ENCODE measurements around the gene TMSB15C. TPM values are rescaled to one million over a fixed set of nuclear protein-coding genes. Genes with fewer than 3 reads are reported as not detected.

The TMSB15C gene
- total and polyA plus RNA-seq, 2 donors (not counting 3 experiments of a cell fraction or from before 2014, with no cell fraction given), result 3.1 to 7.0 TPM

DNA sequence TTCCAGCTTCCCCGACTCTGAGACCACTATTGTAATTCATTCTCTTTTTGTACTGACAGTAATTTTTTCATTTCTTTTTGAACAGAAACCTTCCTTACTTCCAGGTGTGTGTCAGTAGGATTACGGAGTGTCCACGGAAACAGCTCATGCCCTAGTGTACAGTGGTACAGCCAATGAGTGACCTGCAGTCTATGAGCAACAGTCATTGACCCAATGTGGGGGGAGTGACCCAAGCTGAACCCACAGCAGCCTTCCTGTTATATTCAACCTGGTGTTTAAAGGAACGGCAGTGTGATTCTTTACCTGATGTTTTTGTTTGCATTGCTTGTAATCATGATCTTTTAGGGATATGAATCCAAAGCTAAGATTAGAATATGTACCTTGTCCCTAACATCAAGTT, 35.0 kb downstream of the TMSB15C start:
- CTCF ChIA-PET, result no interaction called here
- POLR2A ChIA-PET, result no interaction called here

More for the DNA sequence above, 35.0 kb downstream of the TMSB15C start:
- H3K9ac ChIP-seq (replicated peaks; ENCODE audit: extremely low read depth, insufficient read depth, low read length), result no peak overlapping the region
- H3K9me1 ChIP-seq (replicated peaks; ENCODE audit: control insufficient read depth, extremely low read depth, insufficient read depth, low read length), result no peaks in the 10 kb centered on the region
- no peaks in the 10 kb centered on the region for H3K9me3 ChIP-seq (replicated peaks; ENCODE audit: control insufficient read depth, insufficient read depth, low read length)
- no peaks in the 10 kb centered on the region for H3K79me2 ChIP-seq (ENCODE audit: control insufficient read depth, insufficient read depth, low read length)
- H3K36me3 ChIP-seq (ENCODE audit: control insufficient read depth in 2 of 2, extremely low read depth in 1 of 2, insufficient read depth in 2 of 2, low read length in 2 of 2), result no peaks in the 10 kb centered on the region
- BruUV-seq (replicated peaks), result no TSS peak
- FAIRE-seq, result no peak
- no peaks in the 10 kb centered on the region for H3K4me1 ChIP-seq (ENCODE audit: control insufficient read depth, extremely low read depth, insufficient read depth, low read length)
- H2AFZ ChIP-seq (ENCODE audit: low read depth, low read length), result no peak overlapping the region
- no peak overlapping the region for H3K4me2 ChIP-seq (ENCODE audit: insufficient read depth, low read length)
- no peak overlapping the region for H3K4me3 ChIP-seq (replicated peaks in 1 of 3; ENCODE audit: insufficient read depth in 1 of 3, low read depth in 1 of 3, low read length in 3 of 3)
- H4K20me1 ChIP-seq (replicated peaks; ENCODE audit: control insufficient read depth, extremely low read depth, insufficient read depth, low read length), result no peaks in the 10 kb centered on the region
- intact Hi-C loops (cut with micrococcal nuclease), result no loop called here
- TF ChIP-seq FOS (IDR thresholded peaks at IDR 0.05; ENCODE audit: borderline replicate concordance, insufficient read depth, low read length), result no peak
- no peak for TF ChIP-seq JUN (IDR thresholded peaks at IDR 0.05; ENCODE audit: borderline replicate concordance, insufficient read depth, insufficient read length, low read depth)
- TF ChIP-seq MYC (IDR thresholded peaks at IDR 0.05; ENCODE audit: low read depth, low read length), result no peak
- TF ChIP-seq, protein P1, sequence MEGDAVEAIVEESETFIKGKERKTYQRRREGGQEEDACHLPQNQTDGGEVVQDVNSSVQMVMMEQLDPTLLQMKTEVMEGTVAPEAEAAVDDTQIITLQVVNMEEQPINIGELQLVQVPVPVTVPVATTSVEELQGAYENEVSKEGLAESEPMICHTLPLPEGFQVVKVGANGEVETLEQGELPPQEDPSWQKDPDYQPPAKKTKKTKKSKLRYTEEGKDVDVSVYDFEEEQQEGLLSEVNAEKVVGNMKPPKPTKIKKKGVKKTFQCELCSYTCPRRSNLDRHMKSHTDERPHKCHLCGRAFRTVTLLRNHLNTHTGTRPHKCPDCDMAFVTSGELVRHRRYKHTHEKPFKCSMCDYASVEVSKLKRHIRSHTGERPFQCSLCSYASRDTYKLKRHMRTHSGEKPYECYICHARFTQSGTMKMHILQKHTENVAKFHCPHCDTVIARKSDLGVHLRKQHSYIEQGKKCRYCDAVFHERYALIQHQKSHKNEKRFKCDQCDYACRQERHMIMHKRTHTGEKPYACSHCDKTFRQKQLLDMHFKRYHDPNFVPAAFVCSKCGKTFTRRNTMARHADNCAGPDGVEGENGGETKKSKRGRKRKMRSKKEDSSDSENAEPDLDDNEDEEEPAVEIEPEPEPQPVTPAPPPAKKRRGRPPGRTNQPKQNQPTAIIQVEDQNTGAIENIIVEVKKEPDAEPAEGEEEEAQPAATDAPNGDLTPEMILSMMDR (IDR thresholded peaks at IDR 0.05; ENCODE audit: extremely low read depth in 1 of 2, insufficient read depth in 1 of 2, low read depth in 1 of 2, low read length in 2 of 2), result no peak
- no peak for TF ChIP-seq POLR2AphosphoS5 (IDR thresholded peaks at IDR 0.05; ENCODE audit: insufficient read depth, low read depth, low read length)
- TF ChIP-seq, protein P2, sequence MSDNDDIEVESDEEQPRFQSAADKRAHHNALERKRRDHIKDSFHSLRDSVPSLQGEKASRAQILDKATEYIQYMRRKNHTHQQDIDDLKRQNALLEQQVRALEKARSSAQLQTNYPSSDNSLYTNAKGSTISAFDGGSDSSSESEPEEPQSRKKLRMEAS (IDR thresholded peaks at IDR 0.05; ENCODE audit: insufficient read depth, insufficient read length), result no peak
- TF ChIP-seq POLR2A (IDR thresholded peaks at IDR 0.05; ENCODE audit: low read depth, low read length), result no peak
- TF ChIP-seq EZH2 (IDR thresholded peaks at IDR 0.05; ENCODE audit: borderline replicate concordance, low read depth, low read length, severe bottlenecking), result no peak
- TF ChIP-seq GATA2 (IDR thresholded peaks at IDR 0.05; ENCODE audit: insufficient read depth, insufficient read length, low read depth, low read length), result no peak
- no peak for DNase-seq (ENCODE audit: low read depth, low spot score)
- H3K27me3 ChIP-seq (ENCODE audit: control insufficient read depth in 2 of 2, insufficient read depth in 2 of 2, low read length in 2 of 2), result no peaks in the 10 kb centered on the region
- H3K27ac ChIP-seq (ENCODE audit: insufficient read depth, low read depth, low read length), result no peak overlapping the region
- dilution Hi-C loops (cut with MboI; ENCODE audit: extremely low pct_ligation_motif_present, low sequenced_read_pairs), result no loop called here

Data from endothelial cell of umbilical vein (primary cell).